Esophagus muscularis mucosa (tissue), 4 donors: Measurements from ENCODE around the gene GRHL1. TPM values are rescaled to one million over a fixed set of nuclear protein-coding genes. Genes with fewer than 3 reads are reported as not detected.

Experiments
- DNase-seq: peaks from one replicate; pipeline ENCODE4 v3.0.0-alpha.2; 2017; ENCODE audit errors: extremely low spot score
- H3K27ac ChIP-seq, 4 donors: fragments of 200-600 bp; sonication (generic); replicated peaks in 1 of 4; 1 replicate in 3 of 4; 2 replicates in 1 of 4; pipeline ENCODE4 v1.5.1; 2016 to 2019; ENCODE audit warnings: mild to moderate bottlenecking in 1 of 4
- H3K27me3 ChIP-seq, 4 donors: fragments of 200-600 bp; sonication (generic); one replicate each; pipeline versions ENCODE4 v1.5.1 to v1.6.0; 2016 to 2019
- H3K36me3 ChIP-seq, 4 donors: fragments of 200-600 bp; sonication (generic); one replicate each; pipeline ENCODE4 v1.5.1; 2016 to 2019
- H3K4me1 ChIP-seq, 4 donors: fragments of 200-600 bp; sonication (generic); one replicate each; pipeline ENCODE4 v1.5.1; 2016 to 2019
- H3K4me3 ChIP-seq, 4 donors: fragments of 200-600 bp; sonication (generic); 1 replicate in 2 of 4; 2 replicates in 2 of 4; pipeline ENCODE4 v1.5.1; 2016 to 2019; ENCODE audit warnings: mild to moderate bottlenecking in 4 of 4, moderate library complexity in 1 of 4
- H3K9me3 ChIP-seq, 4 donors: fragments of 200-600 bp; sonication (generic); 1 replicate in 3 of 4; 2 replicates in 1 of 4; pipeline ENCODE4 v1.5.1; 2016 to 2019
- EP300 ChIP-seq: sonication (generic); formaldehyde crosslinking; IDR thresholded peaks from one replicate; pipeline ENCODE4 v1.6.1; 2017; ENCODE audit warnings: antibody characterized with exemption
- POLR2A ChIP-seq: fragments of 450-650 bp; IDR thresholded peaks from one replicate; pipeline ENCODE4 v1.6.1; 2017; ENCODE audit warnings: antibody characterized with exemption, moderate library complexity, mild to moderate bottlenecking, low read depth
- POLR2AphosphoS5 ChIP-seq, 2 donors: sonication (generic); formaldehyde crosslinking; IDR thresholded peaks; one replicate each; pipeline ENCODE4 v1.6.1; 2017; ENCODE audit warnings: antibody characterized with exemption in 2 of 2
- WGBS: methylation state at CpG from one replicate; pipeline ENCODE4 v1.1.5; 2018; 5-methylcytosine and 5-hydroxymethylcytosine counted together
- intact Hi-C: fragments of 100-400 bp; cut with DNase I; formaldehyde crosslinking; loops from one replicate; pipeline ENCODE4 v1.15.1; 2023
- total RNA-seq, 4 donors: library from RNA; depleted of rRNA; stranded (reverse); fragments of >200 nt; gene quantifications; one replicate each; pipeline versions ENCODE4 v1.1.0 to v1.2.1, GENCODE V29; 2016
- TF ChIP-seq, protein P1 (sequence below), 3 experiments: fragments of 200-600 bp in 2 of 3; fragments of 450-650 bp in 1 of 3; sonication (generic) in 2 of 3; IDR thresholded peaks; one replicate each; pipeline ENCODE4 v1.5.1; 2017 to 2019; ENCODE audit warnings: antibody characterized with exemption in 3 of 3, mild to moderate bottlenecking in 2 of 3, moderate library complexity in 1 of 3

GRHL1 gene
- total RNA-seq, 4 donors from 2014 or later, result 0.86 to 5.1 (median 2.6) TPM

DNA sequence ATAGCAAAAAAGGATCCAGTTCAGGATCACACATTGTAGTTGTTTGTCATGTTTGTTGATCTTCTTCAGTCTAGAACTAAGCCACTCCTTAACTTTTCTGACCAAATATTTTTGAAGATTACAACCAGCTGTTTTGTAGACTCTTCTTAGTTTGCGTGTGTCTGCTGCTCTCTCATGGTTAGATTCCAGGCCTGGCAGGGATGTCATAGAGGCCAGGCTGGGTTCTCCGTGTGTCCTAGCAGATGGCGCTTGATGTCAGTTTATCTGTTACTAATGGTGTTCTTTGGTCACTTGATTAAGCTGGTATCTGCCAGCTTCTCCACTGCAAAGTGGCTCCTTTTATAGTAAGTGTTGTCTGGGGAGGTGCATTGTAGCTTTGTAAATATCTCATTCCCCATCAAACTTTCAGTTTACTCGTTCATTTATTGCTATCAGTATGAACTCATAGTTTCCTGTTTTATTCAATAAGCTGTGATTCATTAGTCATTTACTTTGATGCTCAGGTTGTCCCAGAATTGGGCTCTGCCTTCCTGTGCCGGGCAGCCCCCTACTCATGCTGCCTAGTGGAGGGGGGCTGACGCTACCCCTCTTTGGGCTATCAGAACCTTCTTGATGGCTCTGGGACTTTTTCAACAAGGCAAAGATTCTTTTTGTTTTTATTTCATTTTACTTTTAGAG is 42.1 kb downstream of the GRHL1 start:
- intact Hi-C loops, result no loop called here
- no peaks in the 10 kb centered on the region for H3K27me3 ChIP-seq
- DNase-seq, result no peak
- no peaks in the 10 kb centered on the region for H3K36me3 ChIP-seq
- TF ChIP-seq, protein P1, sequence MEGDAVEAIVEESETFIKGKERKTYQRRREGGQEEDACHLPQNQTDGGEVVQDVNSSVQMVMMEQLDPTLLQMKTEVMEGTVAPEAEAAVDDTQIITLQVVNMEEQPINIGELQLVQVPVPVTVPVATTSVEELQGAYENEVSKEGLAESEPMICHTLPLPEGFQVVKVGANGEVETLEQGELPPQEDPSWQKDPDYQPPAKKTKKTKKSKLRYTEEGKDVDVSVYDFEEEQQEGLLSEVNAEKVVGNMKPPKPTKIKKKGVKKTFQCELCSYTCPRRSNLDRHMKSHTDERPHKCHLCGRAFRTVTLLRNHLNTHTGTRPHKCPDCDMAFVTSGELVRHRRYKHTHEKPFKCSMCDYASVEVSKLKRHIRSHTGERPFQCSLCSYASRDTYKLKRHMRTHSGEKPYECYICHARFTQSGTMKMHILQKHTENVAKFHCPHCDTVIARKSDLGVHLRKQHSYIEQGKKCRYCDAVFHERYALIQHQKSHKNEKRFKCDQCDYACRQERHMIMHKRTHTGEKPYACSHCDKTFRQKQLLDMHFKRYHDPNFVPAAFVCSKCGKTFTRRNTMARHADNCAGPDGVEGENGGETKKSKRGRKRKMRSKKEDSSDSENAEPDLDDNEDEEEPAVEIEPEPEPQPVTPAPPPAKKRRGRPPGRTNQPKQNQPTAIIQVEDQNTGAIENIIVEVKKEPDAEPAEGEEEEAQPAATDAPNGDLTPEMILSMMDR (IDR thresholded peaks at IDR 0.05), result peak in 1 of 3 experiments; percentile 11
- no peak for TF ChIP-seq POLR2A
- no peak overlapping the region for H3K4me3 ChIP-seq
- H3K4me1 ChIP-seq, result peaks cover 0 to 27% (median 14%) of the 10 kb centered on the region in 4 donors
- peak overlapping the region in 2 of 4 donors; percentile 17 to 20 for H3K27ac ChIP-seq
- 68% methylated on average over 6 of the region's 6 CpGs for WGBS
- H3K9me3 ChIP-seq, result no peaks in the 10 kb centered on the region

GRCh38 chr2:9994462-9994861 is 43.0 kb downstream of the GRHL1 start:
- WGBS, result 96% methylated on average over 11 of the region's 11 CpGs
- no peak overlapping the region for H3K27ac ChIP-seq
- no peaks in the 10 kb centered on the region for H3K36me3 ChIP-seq
- no peaks in the 10 kb centered on the region for H3K9me3 ChIP-seq
- peaks cover 0 to 27% (median 14%) of the 10 kb centered on the region in 4 donors for H3K4me1 ChIP-seq
- no peak overlapping the region for H3K4me3 ChIP-seq
- no peak for TF ChIP-seq POLR2A
- TF ChIP-seq, protein P1 (IDR thresholded peaks at IDR 0.05), result no peak
- no peak for TF ChIP-seq EP300
- no peak for TF ChIP-seq POLR2AphosphoS5 (IDR thresholded peaks at IDR 0.05)
- intact Hi-C loops, result no loop called here
- no peaks in the 10 kb centered on the region for H3K27me3 ChIP-seq
- DNase-seq, result no peak

DNA sequence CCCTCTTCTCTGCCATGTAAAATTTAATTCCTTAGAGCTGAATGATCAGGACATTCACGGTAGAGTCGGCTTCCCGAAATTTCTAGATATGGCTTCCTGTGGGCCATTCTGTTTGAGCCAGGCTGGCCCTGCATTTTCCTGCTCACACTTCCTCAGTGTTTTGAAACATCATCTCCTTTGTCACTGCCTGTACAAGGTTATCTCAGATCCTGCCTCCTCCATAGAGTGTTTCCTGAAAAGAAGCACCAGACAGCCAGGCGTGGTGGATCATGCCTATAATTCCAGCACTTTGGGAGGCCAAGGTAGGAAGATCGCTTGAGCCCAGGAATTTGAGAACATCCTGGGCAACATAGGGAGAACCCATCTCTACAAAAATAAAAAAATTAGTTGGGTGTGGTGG is 43.6 kb downstream of the GRHL1 start:
- DNase-seq, result no peak
- H3K9me3 ChIP-seq, result no peaks in the 10 kb centered on the region
- H3K27ac ChIP-seq, result no peak overlapping the region
- WGBS, result 89% methylated on average over 5 of the region's 5 CpGs
- no peak overlapping the region for H3K4me3 ChIP-seq
- TF ChIP-seq POLR2A (no peak), EP300 (no peak), POLR2AphosphoS5 (IDR thresholded peaks at IDR 0.05) (no peak)
- TF ChIP-seq, protein P1 (IDR thresholded peaks at IDR 0.05), result no peak
- intact Hi-C loops, result no loop called here
- H3K36me3 ChIP-seq, result no peaks in the 10 kb centered on the region
- peaks cover 0 to 27% (median 14%) of the 10 kb centered on the region in 4 donors for H3K4me1 ChIP-seq
- H3K27me3 ChIP-seq, result no peaks in the 10 kb centered on the region

GRCh38 chr2:9996321-9996720 is 44.8 kb downstream of the GRHL1 start:
- peaks cover 0 to 23% (median 10%) of the 10 kb centered on the region in 4 donors for H3K4me1 ChIP-seq
- no peak overlapping the region for H3K27ac ChIP-seq
- DNase-seq, result no peak
- 93% methylated on average over 7 of the region's 7 CpGs for WGBS
- TF ChIP-seq POLR2AphosphoS5 (IDR thresholded peaks at IDR 0.05) (no peak), EP300 (no peak), POLR2A (no peak)
- TF ChIP-seq, protein P1 (IDR thresholded peaks at IDR 0.05), result no peak
- no peaks in the 10 kb centered on the region for H3K27me3 ChIP-seq
- no peaks in the 10 kb centered on the region for H3K9me3 ChIP-seq
- H3K4me3 ChIP-seq, result no peak overlapping the region
- intact Hi-C loops, result no loop called here
- no peaks in the 10 kb centered on the region for H3K36me3 ChIP-seq

DNA sequence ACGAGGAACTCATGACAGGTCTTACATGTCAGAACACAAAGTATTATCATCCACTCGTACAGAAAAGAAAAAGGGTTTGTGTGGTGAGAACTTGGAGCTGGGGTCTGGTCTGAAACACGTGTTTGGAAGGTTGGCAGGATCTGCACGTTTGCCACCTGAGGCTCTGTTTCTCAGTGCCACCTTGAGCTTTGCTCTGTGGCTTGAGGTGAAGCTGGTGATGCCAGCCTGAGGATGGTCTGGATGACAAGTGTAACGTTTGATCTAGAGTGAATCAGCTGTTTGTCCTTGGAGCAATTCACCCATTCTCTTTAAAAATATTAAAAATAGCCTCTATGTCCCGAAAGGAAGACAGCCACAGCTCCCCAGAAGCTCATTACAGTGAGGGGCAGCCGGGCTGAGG is 46.4 kb downstream of the GRHL1 start:
- H3K4me3 ChIP-seq, result no peak overlapping the region
- H3K27ac ChIP-seq, result no peak overlapping the region
- intact Hi-C loops, result no loop called here
- H3K36me3 ChIP-seq, result no peaks in the 10 kb centered on the region
- 71% methylated on average over 7 of the region's 7 CpGs for WGBS
- DNase-seq, result no peak
- H3K4me1 ChIP-seq, result peaks cover 0 to 11% (median 5%) of the 10 kb centered on the region in 4 donors
- TF ChIP-seq POLR2AphosphoS5 (IDR thresholded peaks at IDR 0.05), result no peak
- TF ChIP-seq, protein P1 (IDR thresholded peaks at IDR 0.05), result no peak
- no peak for TF ChIP-seq POLR2A
- TF ChIP-seq EP300, result no peak
- no peaks in the 10 kb centered on the region for H3K9me3 ChIP-seq
- H3K27me3 ChIP-seq, result no peaks in the 10 kb centered on the region
